H9 (cell line): Measurements from ENCODE around the gene RNF212. TPM values are rescaled to one million over a fixed set of nuclear protein-coding genes. Genes with fewer than 3 reads are reported as not detected.

ENCODE experiments used
- DNase-seq: peaks from one replicate; pipeline ENCODE4 v3.0.0-alpha.2; 2017
- H2AFZ ChIP-seq: one replicate; pipeline ENCODE4 v1.6.1; 2013; ENCODE audit warnings: mild to moderate bottlenecking, low read length, control low read depth, moderate library complexity
- H2AK5ac ChIP-seq: 2 replicates; pipeline ENCODE4 v1.6.1; 2013; ENCODE audit warnings: low read length, control low read depth, mixed read lengths; ENCODE audit not compliant: insufficient read length
- H2BK120ac ChIP-seq: one replicate; pipeline ENCODE4 v1.6.1; 2013; ENCODE audit warnings: low read depth, mild to moderate bottlenecking, low read length, control low read depth, inconsistent platforms; ENCODE audit not compliant: poor library complexity, severe bottlenecking
- H2BK12ac ChIP-seq: 2 replicates; pipeline ENCODE4 v1.6.1; 2013; ENCODE audit warnings: low read length, control low read depth, mixed read lengths, low read depth; ENCODE audit not compliant: insufficient read length
- H2BK15ac ChIP-seq: 2 replicates; pipeline ENCODE4 v1.6.1; 2013; ENCODE audit warnings: low read depth, low read length, control low read depth
- H2BK20ac ChIP-seq: one replicate; pipeline ENCODE4 v1.6.1; 2013; ENCODE audit warnings: low read depth, mild to moderate bottlenecking, low read length, control low read depth, inconsistent platforms; ENCODE audit not compliant: poor library complexity, severe bottlenecking
- H2BK5ac ChIP-seq: 2 replicates; pipeline ENCODE4 v1.6.1; 2013; ENCODE audit warnings: low read length, control low read depth, mixed read lengths; ENCODE audit not compliant: insufficient read length
- H3K14ac ChIP-seq: 2 replicates; pipeline ENCODE4 v1.6.1; 2013; ENCODE audit warnings: low read length, control low read depth; ENCODE audit not compliant: insufficient read depth
- H3K18ac ChIP-seq: 2 replicates; pipeline ENCODE4 v1.6.1; 2013; ENCODE audit warnings: low read depth, mild to moderate bottlenecking, mixed read lengths, low read length, control low read depth; ENCODE audit not compliant: insufficient read length
- H3K23ac ChIP-seq: 2 replicates; pipeline ENCODE4 v1.6.1; 2013; ENCODE audit warnings: low read length, control low read depth, mixed read lengths, low read depth; ENCODE audit not compliant: insufficient read length
- H3K23me2 ChIP-seq: 2 replicates; pipeline ENCODE4 v1.6.1; 2013; ENCODE audit warnings: low read depth, mild to moderate bottlenecking, mixed read lengths, low read length, control low read depth; ENCODE audit not compliant: insufficient read length, poor library complexity, severe bottlenecking
- H3K27ac ChIP-seq: 2 replicates; pipeline ENCODE4 v1.5.1; 2013; ENCODE audit warnings: low read length, control low read depth, mixed read lengths, low read depth; ENCODE audit not compliant: insufficient read length
- H3K27me3 ChIP-seq: 2 replicates; pipeline ENCODE4 v1.6.1; 2013; ENCODE audit warnings: low read length, control low read depth, inconsistent platforms; ENCODE audit not compliant: insufficient read depth
- H3K4ac ChIP-seq: 2 replicates; pipeline ENCODE4 v1.6.1; 2013; ENCODE audit warnings: low read depth, mild to moderate bottlenecking, control low read depth, inconsistent platforms, low read length, moderate library complexity
- H3K4me1 ChIP-seq: 2 replicates; pipeline ENCODE4 v1.6.1; 2013; ENCODE audit warnings: low read length, control low read depth, inconsistent platforms; ENCODE audit not compliant: insufficient read depth
- H3K4me2 ChIP-seq: 2 replicates; pipeline ENCODE4 v1.6.1; 2013; ENCODE audit warnings: low read length, control low read depth, mixed read lengths; ENCODE audit not compliant: insufficient read length, insufficient read depth
- H3K56ac ChIP-seq: 2 replicates; pipeline ENCODE4 v1.6.1; 2013; ENCODE audit warnings: low read depth, mild to moderate bottlenecking, mixed read lengths, low read length, control low read depth; ENCODE audit not compliant: insufficient read length
- H3K79me1 ChIP-seq: 2 replicates; pipeline ENCODE4 v1.6.1; 2013; ENCODE audit warnings: low read depth, mild to moderate bottlenecking, moderate library complexity, low read length, control low read depth, inconsistent platforms; ENCODE audit not compliant: insufficient read depth, poor library complexity, severe bottlenecking
- H3K79me2 ChIP-seq: 2 replicates; pipeline ENCODE4 v1.6.1; 2013; ENCODE audit warnings: low read length, control low read depth, inconsistent platforms; ENCODE audit not compliant: insufficient read depth
- H3K9ac ChIP-seq: 2 replicates; pipeline ENCODE4 v1.6.1; 2013; ENCODE audit warnings: low read length, control low read depth, mixed read lengths; ENCODE audit not compliant: insufficient read length; ENCODE audit errors: extremely low read depth
- H3K9me3 ChIP-seq: one replicate; pipeline ENCODE4 v1.6.1; 2013; ENCODE audit warnings: low read depth, low read length, inconsistent platforms; ENCODE audit not compliant: control insufficient read depth
- H3T11ph ChIP-seq: one replicate; pipeline ENCODE4 v1.6.1; 2013; ENCODE audit warnings: mild to moderate bottlenecking, low read length, control low read depth, inconsistent platforms
- H4K20me1 ChIP-seq: one replicate; pipeline ENCODE4 v1.6.1; 2013; ENCODE audit not compliant: control insufficient read depth, insufficient read length, insufficient read depth
- H4K5ac ChIP-seq: 2 replicates; pipeline ENCODE4 v1.6.1; 2013; ENCODE audit warnings: low read depth, mild to moderate bottlenecking, mixed read lengths, low read length, control low read depth; ENCODE audit not compliant: insufficient read length
- H4K8ac ChIP-seq: replicated peaks from 2 replicates; pipeline ENCODE4 v1.6.1; 2013; ENCODE audit warnings: low read length, control low read depth, mixed read lengths, low read depth; ENCODE audit not compliant: insufficient read length
- H4K91ac ChIP-seq: 2 replicates; pipeline ENCODE4 v1.6.1; 2013; ENCODE audit warnings: low read depth, mild to moderate bottlenecking, moderate library complexity, mixed read lengths, low read length, control low read depth; ENCODE audit not compliant: insufficient read length
- H3K27ac Mint-ChIP-seq, 3 experiments: 2 replicates in 2 of 3; 3 replicates in 1 of 3; pipeline ENCODE4 v1.8.0; 2020 to 2021; ENCODE audit warnings: mixed read lengths in 3 of 3, mild to moderate bottlenecking in 1 of 3, moderate library complexity in 1 of 3
- H3K27me3 Mint-ChIP-seq: 2 replicates; pipeline ENCODE4 v1.8.0; 2021; ENCODE audit warnings: low read depth, mild to moderate bottlenecking, moderate library complexity, mixed read lengths
- H3K36me3 Mint-ChIP-seq, 3 experiments: 2 replicates in 2 of 3; 3 replicates in 1 of 3; pipeline ENCODE4 v1.8.0; 2020 to 2021; ENCODE audit warnings: low read depth in 3 of 3, mixed read lengths in 3 of 3; ENCODE audit not compliant: insufficient read depth in 1 of 3
- H3K4me1 Mint-ChIP-seq, 2 experiments: 2 replicates each; pipeline ENCODE4 v1.8.0; 2020; ENCODE audit warnings: mixed read lengths in 2 of 2
- H3K4me3 Mint-ChIP-seq, 2 experiments: 2 replicates in 1 of 2; 3 replicates in 1 of 2; pipeline ENCODE4 v1.8.0; 2020 to 2021; ENCODE audit warnings: mild to moderate bottlenecking in 2 of 2, mixed read lengths in 2 of 2, moderate library complexity in 1 of 2
- H3K9me3 Mint-ChIP-seq, 2 experiments: 2 replicates in 1 of 2; 3 replicates in 1 of 2; pipeline ENCODE4 v1.8.0; 2020; ENCODE audit warnings: mild to moderate bottlenecking in 2 of 2, mixed read lengths in 2 of 2, moderate library complexity in 1 of 2
- CTCF ChIP-seq: fragments of 200-600 bp; sonication (generic); conservative IDR thresholded peaks from 3 replicates; pipeline ENCODE4 v1.8.0; 2021; ENCODE audit warnings: antibody characterized with exemption, mild to moderate bottlenecking
- whole genome bisulfite sequencing: extraction: QIAGEN DNeasy Blood & Tissue Kit; methylation state at CpG from one replicate; pipeline ENCODE4 v1.1.7; 2013; ENCODE audit warnings: missing lambda C conversion rate, low lambda C conversion rate, mixed read lengths; ENCODE audit not compliant: insufficient read length; ENCODE audit errors: extremely low coverage; 5-methylcytosine and 5-hydroxymethylcytosine counted together
- total RNA-seq: library from RNA; stranded (reverse); gene quantifications from 2 replicates; pipeline ENCODE4 v1.2.1, GENCODE V29; 2021

Gene RNF212
- total RNA-seq, 1 experiment from 2014 or later, result 3.0 TPM

GRCh38 chr4:1072830-1073446 is 40.4 kb downstream of the RNF212 start:
- H3K9me3 ChIP-seq, result peaks cover 5% of the 10 kb centered on the region
- H3K4ac ChIP-seq, result no peak overlapping the region
- no peaks in the 10 kb centered on the region; a peak in 2 of 7 replicates for H3K36me3 Mint-ChIP-seq
- WGBS, result no CpG with 5 or more reads among the region's 11 CpGs
- no peak overlapping the region for H2AFZ ChIP-seq
- H3K4me1 Mint-ChIP-seq, result peaks cover 2% of the 10 kb centered on the region in 2 experiments; a peak in 3 of 4 replicates
- H4K8ac ChIP-seq, result no peak overlapping the region
- no peak overlapping the region for H3K14ac ChIP-seq
- no peak overlapping the region for H3K27ac ChIP-seq
- H4K5ac ChIP-seq, result no peak overlapping the region
- peaks cover 54% of the 10 kb centered on the region for H3K27me3 Mint-ChIP-seq
- H2BK20ac ChIP-seq, result no peak overlapping the region
- H2BK120ac ChIP-seq, result no peak overlapping the region
- peaks cover 6 to 14% of the 10 kb centered on the region in 2 experiments; a peak in 4 of 5 replicates for H3K9me3 Mint-ChIP-seq
- no peaks in the 10 kb centered on the region for H3K79me1 ChIP-seq
- H3K9ac ChIP-seq, result no peak overlapping the region
- H3K4me1 ChIP-seq, result no peaks in the 10 kb centered on the region
- no peak overlapping the region for H3K56ac ChIP-seq
- DNase-seq, result peak; percentile 67
- H3K79me2 ChIP-seq, result no peaks in the 10 kb centered on the region
- peak; percentile 74 for TF ChIP-seq CTCF
- H3K4me3 Mint-ChIP-seq, result no peak overlapping the region
- H2AK5ac ChIP-seq, result no peak overlapping the region
- H3K4me2 ChIP-seq, result no peak overlapping the region
- no peaks in the 10 kb centered on the region for H3K23me2 ChIP-seq
- H4K20me1 ChIP-seq, result peaks cover 3% of the 10 kb centered on the region
- no peak overlapping the region for H3K18ac ChIP-seq
- no peak overlapping the region for H3K27ac Mint-ChIP-seq
- no peak overlapping the region for H3T11ph ChIP-seq
- H2BK15ac ChIP-seq, result no peak overlapping the region
- no peak overlapping the region for H2BK5ac ChIP-seq
- H3K27me3 ChIP-seq, result no peaks in the 10 kb centered on the region
- no peak overlapping the region for H3K23ac ChIP-seq
- H2BK12ac ChIP-seq, result no peak overlapping the region
- H4K91ac ChIP-seq, result no peak overlapping the region
